Kidney (tissue), 14 donors: ENCODE measurements around the gene ADAMTS3. TPM values are rescaled to one million over a fixed set of nuclear protein-coding genes. Genes with fewer than 3 reads are reported as not detected.

ENCODE experiments used
- DNase-seq, 5 donors: peaks; one replicate each; pipeline ENCODE4 v3.0.0-alpha.2; 2013 to 2020
- FAIRE-seq: peaks from 2 replicates; lab custom pipeline; 2012; peaks lifted over from hg19 to GRCh38; lab: Jason Lieb, UNC
- H3K27ac ChIP-seq, 2 donors: one replicate each; pipeline ENCODE4 v1.7.0; 2013; ENCODE audit warnings: low read depth in 2 of 2, low read length in 2 of 2, inconsistent platforms in 1 of 2
- H3K27me3 ChIP-seq: one replicate; pipeline ENCODE4 v1.7.1; 2013; ENCODE audit warnings: low read length, inconsistent platforms; ENCODE audit not compliant: control insufficient read depth, insufficient read depth
- H3K36me3 ChIP-seq, 3 donors: one replicate each; pipeline versions ENCODE4 v1.7.0 to v1.7.1; 2013; ENCODE audit warnings: low read length in 3 of 3, control low read depth in 1 of 3, inconsistent platforms in 1 of 3; ENCODE audit not compliant: insufficient read depth in 3 of 3, control insufficient read depth in 2 of 3
- H3K4me1 ChIP-seq, 3 donors: one replicate each; pipeline versions ENCODE4 v1.7.0 to v1.7.1; 2013; ENCODE audit warnings: low read length in 3 of 3, inconsistent platforms in 1 of 3, low read depth in 1 of 3; ENCODE audit not compliant: control insufficient read depth in 2 of 3, insufficient read depth in 2 of 3
- H3K4me3 ChIP-seq, 3 donors: one replicate each; pipeline versions ENCODE4 v1.7.0 to v1.8.1; 2013; ENCODE audit warnings: low read length in 3 of 3, control low read depth in 1 of 3, inconsistent platforms in 1 of 3
- H3K9ac ChIP-seq, 3 donors: one replicate each; pipeline versions ENCODE4 v1.7.0 to v1.7.1; 2013; ENCODE audit warnings: low read length in 3 of 3, control low read depth in 1 of 3, inconsistent platforms in 1 of 3
- H3K9me3 ChIP-seq, 3 donors: one replicate each; pipeline versions ENCODE4 v1.7.0 to v1.7.1; 2013; ENCODE audit warnings: low read length in 3 of 3, control low read depth in 1 of 3, inconsistent platforms in 1 of 3; ENCODE audit not compliant: control insufficient read depth in 2 of 3, insufficient read depth in 1 of 3
- CTCF ChIP-seq: IDR thresholded peaks from 3 replicates; pipeline ENCODE4 v1.5.1; 2012; ENCODE audit warnings: mild to moderate bottlenecking, moderate library complexity, borderline replicate concordance; ENCODE audit not compliant: insufficient read depth; ENCODE audit errors: extremely low read depth
- intact Hi-C: fragments of 100-400 bp; cut with DNase I; formaldehyde crosslinking; loops from one replicate; pipeline ENCODE4 v1.11.1; 2022
- polyA plus RNA-seq: library from polyadenylated mRNA; stranded (reverse); fragments of 350-450 nt; fragmentation: Illumina TruSeq; extraction: RNeasy Lipid Tissue Mini Kit (QIAGEN cat#74804); gene quantifications from one replicate; pipeline ENCODE4 v1.2.3, GENCODE V29; 2014; ENCODE audit warnings: low read depth, low replicate concordance; ENCODE audit not compliant: insufficient read depth
- total RNA-seq: library from RNA; stranded (reverse); fragmentation: NEBNext Ultra II Directional; extraction: Animal tissue kit (Norgen Biotek cat#: 25700); gene quantifications from one replicate; pipeline ENCODE4 v1.2.1, GENCODE V29; 2021
- donor health status: control.
- donor health status: control.
- donor health status: control.
- donor health status: control.
- donor health status: control.
- donor health status: DM: yes; HTN: yes; CAD: no.
- donor health status: Normal renal cell carcinoma (clear cell type).

The ADAMTS3 gene
- total and polyA plus RNA-seq, 2 donors from 2014 or later, result 0.56 to 4.2 TPM

GRCh38 chr4:72604324-72604723 is 35.3 kb upstream of the ADAMTS3 start:
- no peaks in the 10 kb centered on the region for H3K4me1 ChIP-seq
- no peak for DNase-seq
- FAIRE-seq, result no peak
- intact Hi-C loops, result no loop called here
- no peak overlapping the region for H3K9ac ChIP-seq
- H3K4me3 ChIP-seq, result no peak overlapping the region
- peaks cover 0 to 4% (median 0%) of the 10 kb centered on the region in 3 donors for H3K9me3 ChIP-seq
- no peak overlapping the region for H3K27ac ChIP-seq
- H3K36me3 ChIP-seq, result no peaks in the 10 kb centered on the region
- no peak for TF ChIP-seq CTCF
- no peaks in the 10 kb centered on the region for H3K27me3 ChIP-seq

GRCh38 chr4:72602396-72603376 is 33.7 kb upstream of the ADAMTS3 start:
- DNase-seq, result no peak
- Histone ChIP-seq H3K4me3 (no peak overlapping the region), H3K9me3 (peaks cover 0 to 4% (median 0%) of the 10 kb centered on the region in 3 donors), H3K36me3 (no peaks in the 10 kb centered on the region), H3K27me3 (no peaks in the 10 kb centered on the region), H3K4me1 (no peaks in the 10 kb centered on the region), H3K9ac (no peak overlapping the region), H3K27ac (no peak overlapping the region)
- TF ChIP-seq CTCF, result no peak
- no peak for FAIRE-seq
- intact Hi-C loops, result no loop called here

- H3K9ac ChIP-seq, result no peak overlapping the region
- intact Hi-C loops, result no loop called here
- no peak overlapping the region for H3K27ac ChIP-seq
- DNase-seq (no peak), FAIRE-seq (no peak)
- H3K27me3 ChIP-seq, result no peaks in the 10 kb centered on the region
- TF ChIP-seq CTCF, result no peak
- no peaks in the 10 kb centered on the region for H3K36me3 ChIP-seq
- no peaks in the 10 kb centered on the region for H3K9me3 ChIP-seq
- no peaks in the 10 kb centered on the region for H3K4me1 ChIP-seq
- H3K4me3 ChIP-seq, result no peak overlapping the region
Measured at GRCh38 chr4:72591547-72592454, 22.8 kb upstream of the ADAMTS3 start.
